Activated naive CD8-positive, alpha-beta T cell treated with anti-CD3 and anti-CD28 coated beads for 36 hours (primary cell): Measurements from ENCODE around the gene LTBR. TPM values are rescaled to one million over a fixed set of nuclear protein-coding genes. Genes with fewer than 3 reads are reported as not detected.
"Not testable (repeated sequence)": the region's sequence is repeated elsewhere in the genome, so short reads cannot be mapped to it uniquely, and the experiment has no call there.

Experiments
- DNase-seq: peaks from one replicate; pipeline ENCODE4 v3.0.0; 2021
- H3K27ac Mint-ChIP-seq: one replicate; pipeline ENCODE4 v1.8.0; 2022; ENCODE audit warnings: mild to moderate bottlenecking, moderate library complexity, mixed read lengths
- H3K27me3 Mint-ChIP-seq: one replicate; pipeline ENCODE4 v1.8.0; 2022; ENCODE audit warnings: mild to moderate bottlenecking, mixed read lengths
- H3K36me3 Mint-ChIP-seq: one replicate; pipeline ENCODE4 v1.8.0; 2021; ENCODE audit warnings: mild to moderate bottlenecking, mixed read lengths
- H3K4me1 Mint-ChIP-seq: one replicate; pipeline ENCODE4 v1.8.0; 2021; ENCODE audit warnings: mixed read lengths
- H3K4me3 Mint-ChIP-seq: one replicate; pipeline ENCODE4 v1.8.0; 2022; ENCODE audit warnings: mild to moderate bottlenecking, moderate library complexity, mixed read lengths
- H3K9me3 Mint-ChIP-seq: one replicate; pipeline ENCODE4 v1.8.0; 2022; ENCODE audit warnings: mixed read lengths
- total RNA-seq, 2 experiments: library from RNA; stranded (reverse); gene quantifications; one replicate each; pipeline ENCODE4 v1.2.3, GENCODE V29; 2021

The LTBR gene
- total RNA-seq, 2 experiments from 2014 or later: 1.1 to 1.5 TPM

GRCh38 chr12:6342140-6342889 lies 41.6 kb upstream of the LTBR start:
- H3K36me3 Mint-ChIP-seq: peaks cover 5% of the 10 kb centered on the region
- H3K4me1 Mint-ChIP-seq: peaks cover 35% of the 10 kb centered on the region
- H3K9me3 Mint-ChIP-seq: peaks cover 2% of the 10 kb centered on the region
- DNase-seq: no peak
- no peak overlapping the region for H3K27ac Mint-ChIP-seq
- H3K27me3 Mint-ChIP-seq: no peaks in the 10 kb centered on the region
- no peak overlapping the region for H3K4me3 Mint-ChIP-seq

- DNase-seq: no peak
- no peaks in the 10 kb centered on the region for H3K27me3 Mint-ChIP-seq
- no peak overlapping the region for H3K4me3 Mint-ChIP-seq
- no peak overlapping the region for H3K27ac Mint-ChIP-seq
- peaks cover 5% of the 10 kb centered on the region for H3K36me3 Mint-ChIP-seq
- peaks cover 2% of the 10 kb centered on the region for H3K9me3 Mint-ChIP-seq
- peaks cover 39% of the 10 kb centered on the region for H3K4me1 Mint-ChIP-seq
Observed at GRCh38 chr12:6343518-6343917, 40.4 kb upstream of the LTBR start.

- peaks cover 39% of the 10 kb centered on the region for H3K4me1 Mint-ChIP-seq
- not testable (repeated sequence) for H3K4me3 Mint-ChIP-seq, H3K9me3 Mint-ChIP-seq, DNase-seq, H3K36me3 Mint-ChIP-seq, H3K27me3 Mint-ChIP-seq, H3K27ac Mint-ChIP-seq
Observed at GRCh38 chr12:6344101-6344660, 39.8 kb upstream of the LTBR start.

- Mint-ChIP-seq H3K27ac (peak overlapping the region; percentile 70), H3K36me3 (peaks cover 5% of the 10 kb centered on the region), H3K9me3 (peaks cover 2% of the 10 kb centered on the region), H3K4me1 (peaks cover 39% of the 10 kb centered on the region), H3K27me3 (no peaks in the 10 kb centered on the region), H3K4me3 (no peak overlapping the region)
- peak; percentile 53 for DNase-seq
Observed at GRCh38 chr12:6345319-6346091, 38.5 kb upstream of the LTBR start.

GRCh38 chr12:6346235-6346832 lies 37.6 kb upstream of the LTBR start:
- no peak overlapping the region for H3K27ac Mint-ChIP-seq
- H3K4me1 Mint-ChIP-seq: peaks cover 39% of the 10 kb centered on the region
- DNase-seq: no peak
- H3K4me3 Mint-ChIP-seq: no peak overlapping the region
- peaks cover 2% of the 10 kb centered on the region for H3K9me3 Mint-ChIP-seq
- no peaks in the 10 kb centered on the region for H3K27me3 Mint-ChIP-seq
- peaks cover 1% of the 10 kb centered on the region for H3K36me3 Mint-ChIP-seq

GRCh38 chr12:6346942-6347341 lies 37.0 kb upstream of the LTBR start:
- no peaks in the 10 kb centered on the region for H3K27me3 Mint-ChIP-seq
- H3K4me1 Mint-ChIP-seq: peaks cover 39% of the 10 kb centered on the region
- DNase-seq: no peak
- no peak overlapping the region for H3K4me3 Mint-ChIP-seq
- H3K9me3 Mint-ChIP-seq: peaks cover 2% of the 10 kb centered on the region
- no peak overlapping the region for H3K27ac Mint-ChIP-seq
- H3K36me3 Mint-ChIP-seq: no peaks in the 10 kb centered on the region

- no peak overlapping the region for H3K4me3 Mint-ChIP-seq
- peaks cover 37% of the 10 kb centered on the region for H3K4me1 Mint-ChIP-seq
- DNase-seq: no peak
- peaks cover 2% of the 10 kb centered on the region for H3K9me3 Mint-ChIP-seq
- H3K27me3 Mint-ChIP-seq: no peaks in the 10 kb centered on the region
- peak overlapping the region; percentile 54 for H3K27ac Mint-ChIP-seq
- H3K36me3 Mint-ChIP-seq: no peaks in the 10 kb centered on the region
Observed at GRCh38 chr12:6347367-6348338, 36.3 kb upstream of the LTBR start.

- Mint-ChIP-seq H3K27ac (no peak overlapping the region), H3K27me3 (no peaks in the 10 kb centered on the region), H3K4me1 (peaks cover 24% of the 10 kb centered on the region), H3K36me3 (no peaks in the 10 kb centered on the region), H3K9me3 (peaks cover 2% of the 10 kb centered on the region), H3K4me3 (no peak overlapping the region)
- no peak for DNase-seq
Observed at GRCh38 chr12:6351622-6352021, 32.3 kb upstream of the LTBR start.

- no peaks in the 10 kb centered on the region for H3K9me3 Mint-ChIP-seq
- no peaks in the 10 kb centered on the region for H3K27me3 Mint-ChIP-seq
- no peak overlapping the region for H3K4me3 Mint-ChIP-seq
- no peak for DNase-seq
- peaks cover 16% of the 10 kb centered on the region for H3K4me1 Mint-ChIP-seq
- H3K27ac Mint-ChIP-seq: no peak overlapping the region
- H3K36me3 Mint-ChIP-seq: no peaks in the 10 kb centered on the region
Observed at GRCh38 chr12:6352193-6353173, 31.5 kb upstream of the LTBR start.

- H3K27me3 Mint-ChIP-seq: no peaks in the 10 kb centered on the region
- H3K36me3 Mint-ChIP-seq: no peaks in the 10 kb centered on the region
- H3K4me1 Mint-ChIP-seq: peaks cover 13% of the 10 kb centered on the region
- H3K27ac Mint-ChIP-seq: no peak overlapping the region
- H3K9me3 Mint-ChIP-seq: no peaks in the 10 kb centered on the region
- no peak overlapping the region for H3K4me3 Mint-ChIP-seq
- DNase-seq: no peak
Observed at GRCh38 chr12:6354495-6355393, 29.2 kb upstream of the LTBR start.

- no peaks in the 10 kb centered on the region for H3K36me3 Mint-ChIP-seq
- no peak for DNase-seq
- H3K27ac Mint-ChIP-seq: no peak overlapping the region
- no peaks in the 10 kb centered on the region for H3K27me3 Mint-ChIP-seq
- no peaks in the 10 kb centered on the region for H3K9me3 Mint-ChIP-seq
- no peak overlapping the region for H3K4me3 Mint-ChIP-seq
- peaks cover 17% of the 10 kb centered on the region for H3K4me1 Mint-ChIP-seq
Observed at GRCh38 chr12:6355491-6356373, 28.2 kb upstream of the LTBR start.

GRCh38 chr12:6356374-6356820 lies 27.6 kb upstream of the LTBR start:
- no peaks in the 10 kb centered on the region for H3K9me3 Mint-ChIP-seq
- peaks cover 21% of the 10 kb centered on the region for H3K4me1 Mint-ChIP-seq
- H3K27me3 Mint-ChIP-seq: no peaks in the 10 kb centered on the region
- no peak overlapping the region for H3K27ac Mint-ChIP-seq
- no peak overlapping the region for H3K4me3 Mint-ChIP-seq
- no peaks in the 10 kb centered on the region for H3K36me3 Mint-ChIP-seq
- no peak for DNase-seq
